Measurements from ENCODE around the gene CLMN. TPM values are rescaled to one million over a fixed set of nuclear protein-coding genes. Genes with fewer than 3 reads are reported as not detected.

The CLMN gene
- total and polyA plus RNA-seq, 2 of the 8 experiments (the other 6 are each of a cell fraction or from before 2014, with no cell fraction given) = 1.6 to 8.2 TPM

DNA sequence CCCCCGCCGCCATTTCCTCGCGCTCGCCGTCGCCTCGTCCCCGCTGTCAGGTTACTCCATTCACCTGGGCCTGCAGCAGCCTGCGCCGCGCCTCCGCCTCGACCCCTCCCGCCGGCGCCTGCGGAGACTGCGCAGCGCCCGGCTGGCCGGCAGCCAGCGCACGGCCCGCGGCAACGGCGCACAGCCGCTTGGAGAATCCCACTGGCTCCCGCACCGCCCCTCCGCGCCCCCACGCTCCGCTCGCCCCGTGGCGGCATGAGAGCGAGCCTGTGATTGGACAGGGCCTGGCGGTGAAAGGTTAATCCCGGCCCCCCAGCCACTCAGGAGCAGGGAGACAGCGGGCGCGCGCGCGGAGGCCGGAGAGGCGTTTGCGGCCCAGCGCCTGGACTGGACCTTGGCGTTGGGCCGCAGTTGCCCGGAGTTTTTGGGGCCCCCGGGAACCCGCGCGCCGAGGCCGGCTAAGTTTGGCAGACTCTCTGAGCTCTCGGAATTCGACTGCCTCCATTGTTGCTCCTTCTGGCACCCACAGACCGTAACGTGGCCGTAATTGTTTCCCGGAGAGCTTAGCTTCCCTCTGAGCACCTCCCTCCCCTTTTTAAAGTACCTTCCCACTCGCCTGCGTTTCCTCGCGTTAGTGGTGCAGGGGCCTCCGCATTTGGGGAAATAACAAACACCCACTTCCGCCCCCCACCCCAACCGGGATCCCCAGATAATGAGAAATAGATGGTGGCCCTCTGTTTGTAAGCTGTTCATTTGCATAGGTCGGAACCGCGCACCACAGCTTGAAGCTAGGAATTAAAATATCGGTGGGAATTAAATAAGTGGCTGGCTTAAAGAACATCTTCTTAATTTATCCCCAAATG lies 162.2 kb downstream of the CLMN start, which contains the start of gene DICER1 (continued):
- no peak for TF ChIP-seq SP2 (IDR thresholded peaks at IDR 0.05; ENCODE audit: low read length)
- no peak for TF ChIP-seq JUND (IDR thresholded peaks at IDR 0.05; ENCODE audit: low read length)
- TF ChIP-seq SRF (IDR thresholded peaks at IDR 0.05; ENCODE audit: low read depth, low read length) = no peak
- TF ChIP-seq TBP (IDR thresholded peaks at IDR 0.05; ENCODE audit: low read depth, low read length) = no peak
- no peak for TF ChIP-seq POU5F1 (IDR thresholded peaks at IDR 0.05; ENCODE audit: low read depth, low read length)
- TF ChIP-seq SIX5 (IDR thresholded peaks at IDR 0.05; ENCODE audit: low read depth, low read length) = peak; percentile 20; the same call in 1 of the 2 replicates
- no peak for TF ChIP-seq SAP30 (IDR thresholded peaks at IDR 0.05; ENCODE audit: insufficient read depth, insufficient replicate concordance, low read length)
- TF ChIP-seq EP300 (IDR thresholded peaks at IDR 0.05; ENCODE audit: borderline replicate concordance in 1 of 2, low read depth in 2 of 2, low read length in 2 of 2) = no peak
- TF ChIP-seq YY1 (IDR thresholded peaks at IDR 0.05; ENCODE audit: low read depth, low read length) = no peak
- TF ChIP-seq RFX5 (IDR thresholded peaks at IDR 0.05; ENCODE audit: borderline replicate concordance, low read depth, low read length) = no peak
- TF ChIP-seq CEBPB (IDR thresholded peaks at IDR 0.05; ENCODE audit: low read depth, low read length) = no peak
- TF ChIP-seq EGR1 (IDR thresholded peaks at IDR 0.05; ENCODE audit: borderline replicate concordance, low read depth, low read length) = 0 out of 2 replicates have a peak, but pooled peaks have one; percentile 4
- TF ChIP-seq, protein P1, sequence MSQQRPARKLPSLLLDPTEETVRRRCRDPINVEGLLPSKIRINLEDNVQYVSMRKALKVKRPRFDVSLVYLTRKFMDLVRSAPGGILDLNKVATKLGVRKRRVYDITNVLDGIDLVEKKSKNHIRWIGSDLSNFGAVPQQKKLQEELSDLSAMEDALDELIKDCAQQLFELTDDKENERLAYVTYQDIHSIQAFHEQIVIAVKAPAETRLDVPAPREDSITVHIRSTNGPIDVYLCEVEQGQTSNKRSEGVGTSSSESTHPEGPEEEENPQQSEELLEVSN (IDR thresholded peaks at IDR 0.05) = 0 out of 2 replicates have a peak, but pooled peaks have one; percentile 8
- TF ChIP-seq, protein P2, sequence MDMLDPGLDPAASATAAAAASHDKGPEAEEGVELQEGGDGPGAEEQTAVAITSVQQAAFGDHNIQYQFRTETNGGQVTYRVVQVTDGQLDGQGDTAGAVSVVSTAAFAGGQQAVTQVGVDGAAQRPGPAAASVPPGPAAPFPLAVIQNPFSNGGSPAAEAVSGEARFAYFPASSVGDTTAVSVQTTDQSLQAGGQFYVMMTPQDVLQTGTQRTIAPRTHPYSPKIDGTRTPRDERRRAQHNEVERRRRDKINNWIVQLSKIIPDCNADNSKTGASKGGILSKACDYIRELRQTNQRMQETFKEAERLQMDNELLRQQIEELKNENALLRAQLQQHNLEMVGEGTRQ (IDR thresholded peaks at IDR 0.05; ENCODE audit: low read length) = no peak
- peak; percentile 82 for TF ChIP-seq RBBP5 (IDR thresholded peaks at IDR 0.05; ENCODE audit: borderline replicate concordance, low read depth, low read length)
- peak in 1 of 2 experiments; percentile 26; a peak in 2 of 3 replicates for TF ChIP-seq POLR2A (IDR thresholded peaks at IDR 0.05; ENCODE audit: control extremely low read depth in 1 of 2, low read depth in 2 of 2, low read length in 2 of 2)
- no peak for TF ChIP-seq RXRA (IDR thresholded peaks at IDR 0.05; ENCODE audit: insufficient read depth, low read depth, low read length)
- no peak for TF ChIP-seq SUZ12 (IDR thresholded peaks at IDR 0.05; ENCODE audit: low read length)
- no peak; the same call in 1 of the 2 replicates for TF ChIP-seq BACH1 (IDR thresholded peaks at IDR 0.05; ENCODE audit: low read length)
- peak; percentile 68 for TF ChIP-seq PHF8 (conservative IDR thresholded peaks at IDR 0.05; ENCODE audit: low read depth, low read length)
- TF ChIP-seq, protein P3, sequence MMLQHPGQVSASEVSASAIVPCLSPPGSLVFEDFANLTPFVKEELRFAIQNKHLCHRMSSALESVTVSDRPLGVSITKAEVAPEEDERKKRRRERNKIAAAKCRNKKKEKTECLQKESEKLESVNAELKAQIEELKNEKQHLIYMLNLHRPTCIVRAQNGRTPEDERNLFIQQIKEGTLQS (IDR thresholded peaks at IDR 0.05; ENCODE audit: insufficient read depth, low read depth, low read length) = no peak
- TF ChIP-seq TCF12 (IDR thresholded peaks at IDR 0.05; ENCODE audit: low read depth, low read length) = no peak

Measured in H1 (cell line).